SK-N-SH (cell line): ENCODE measurements around the gene CELF5. TPM values are rescaled to one million over a fixed set of nuclear protein-coding genes. Genes with fewer than 3 reads are reported as not detected.

Source experiments
- CTCF ChIA-PET: fragments of 300-600, 350-600 bp; formaldehyde crosslinking; extraction: SDS; loops from one replicate; lab custom pipeline; 2021; lab: Yijun Ruan, JAX
- POLR2A ChIA-PET: fragments of 350-600 bp; sonication (Branson Sonifier 250); formaldehyde crosslinking; extraction: SDS; loops from one replicate; lab custom pipeline; 2020; ENCODE audit warnings: antibody characterized with exemption, inconsistent platforms; lab: Yijun Ruan, JAX
- DNase-seq: peaks from one replicate; pipeline ENCODE4 v3.0.0; 2012
- H2AFZ ChIP-seq: fragments of 200-600 bp; sonication (generic); 2 replicates; pipeline ENCODE4 v1.8.1; 2016; ENCODE audit warnings: antibody characterized with exemption, mild to moderate bottlenecking, low read depth
- H3F3A ChIP-seq: fragments of 200-600 bp; sonication (generic); replicated peaks from 2 replicates; pipeline ENCODE3; 2016; ENCODE audit warnings: antibody characterized with exemption, mild to moderate bottlenecking; ENCODE audit not compliant: insufficient read depth
- H3K27ac ChIP-seq, 2 experiments: fragments of 200-500 bp in 1 of 2; fragments of 200-600 bp in 1 of 2; sonication (Bioruptor generic) in 1 of 2; sonication (generic), shearing (Covaris generic) in 1 of 2; 2 replicates each; pipeline versions ENCODE4 v1.5.1 to v1.6.1; 2014 to 2016; ENCODE audit warnings: low read depth in 2 of 2, inconsistent platforms in 1 of 2, low read length in 1 of 2, mild to moderate bottlenecking in 1 of 2, mixed read lengths in 1 of 2
- H3K27me3 ChIP-seq: fragments of 200-600 bp; sonication (generic), shearing (Covaris generic); 2 replicates; pipeline ENCODE4 v1.6.1; 2016; ENCODE audit warnings: mixed run types; ENCODE audit not compliant: insufficient read depth
- H3K36me3 ChIP-seq, 2 experiments: fragments of 200-500 bp in 1 of 2; fragments of 200-600 bp in 1 of 2; sonication (Bioruptor generic) in 1 of 2; sonication (generic) in 1 of 2; replicated peaks in 1 of 2; 2 replicates each; pipeline versions ENCODE3 to v1.5.1; 2014 to 2016; ENCODE audit warnings: low read length in 1 of 2, mild to moderate bottlenecking in 1 of 2; ENCODE audit not compliant: insufficient read depth in 2 of 2, control insufficient read depth in 1 of 2
- H3K4me1 ChIP-seq, 2 experiments: fragments of 200-500 bp in 1 of 2; fragments of 200-600 bp in 1 of 2; sonication (Bioruptor generic) in 1 of 2; sonication (generic), shearing (Covaris generic) in 1 of 2; 2 replicates each; pipeline versions ENCODE4 v1.5.1 to v1.6.1; 2014 to 2016; ENCODE audit warnings: low read depth in 1 of 2, low read length in 1 of 2, mixed run types in 1 of 2; ENCODE audit not compliant: insufficient read depth in 2 of 2, control insufficient read depth in 1 of 2
- H3K4me2 ChIP-seq: fragments of 200-600 bp; sonication (generic), shearing (Covaris generic); 2 replicates; pipeline ENCODE4 v1.6.1; 2017; ENCODE audit warnings: mixed run types
- H3K4me3 ChIP-seq, 2 experiments: fragments of 200-500 bp in 1 of 2; fragments of 200-600 bp in 1 of 2; sonication (Bioruptor generic) in 1 of 2; sonication (generic), shearing (Covaris generic) in 1 of 2; 2 replicates each; pipeline versions ENCODE4 v1.5.1 to v1.8.1; 2014 to 2016; ENCODE audit warnings: low read depth in 2 of 2, inconsistent platforms in 1 of 2, low read length in 1 of 2, mild to moderate bottlenecking in 1 of 2, mixed read lengths in 1 of 2, moderate library complexity in 1 of 2
- H3K79me2 ChIP-seq: fragments of 200-600 bp; sonication (generic); 2 replicates; pipeline ENCODE4 v1.8.1; 2017; ENCODE audit warnings: mild to moderate bottlenecking; ENCODE audit not compliant: insufficient read depth
- H3K9ac ChIP-seq: fragments of 200-600 bp; sonication (generic); 2 replicates; pipeline ENCODE4 v1.6.1; 2017; ENCODE audit warnings: mixed run types
- H3K9me2 ChIP-seq: fragments of 200-600 bp; sonication (generic); 2 replicates; pipeline ENCODE4 v1.6.1; 2017; ENCODE audit warnings: mixed run types
- H3K9me3 ChIP-seq: fragments of 200-600 bp; sonication (generic); 2 replicates; pipeline ENCODE4 v1.6.1; 2017; ENCODE audit warnings: mixed run types, mild to moderate bottlenecking, moderate library complexity
- H4K20me1 ChIP-seq: fragments of 200-600 bp; sonication (generic); 2 replicates; pipeline ENCODE4 v1.6.1; 2017; ENCODE audit warnings: mild to moderate bottlenecking, mixed run types; ENCODE audit not compliant: insufficient read depth
- ELF1 ChIP-seq: IDR thresholded peaks from 2 replicates; pipeline ENCODE4 v1.4.0; 2012
- EP300 ChIP-seq, 2 experiments: IDR thresholded peaks; 2 replicates each; pipeline versions ENCODE4 v1.4.0 to v1.6.1; 2012; ENCODE audit warnings: borderline replicate concordance in 1 of 2, low read depth in 1 of 2, low read length in 1 of 2
- FOSL2 ChIP-seq: IDR thresholded peaks from 2 replicates; pipeline ENCODE4 v1.4.0; 2012; ENCODE audit warnings: low read depth, mild to moderate bottlenecking, moderate library complexity, borderline replicate concordance
- GABPA ChIP-seq: IDR thresholded peaks from 2 replicates; pipeline ENCODE4 v1.4.0; 2012; ENCODE audit warnings: low read depth, mild to moderate bottlenecking
- GATA2 ChIP-seq: sonication (generic); formaldehyde crosslinking; IDR thresholded peaks from 2 replicates; pipeline ENCODE4 v1.5.0; 2020; ENCODE audit warnings: mild to moderate bottlenecking, missing genetic modification reagents
- JUND ChIP-seq: IDR thresholded peaks from 2 replicates; pipeline ENCODE4 v1.4.0; 2012
- POLR2AphosphoS5 ChIP-seq: IDR thresholded peaks from 2 replicates; pipeline ENCODE4 v1.6.1; 2012; ENCODE audit warnings: low read depth, low read length
- YY1 ChIP-seq: IDR thresholded peaks from 2 replicates; pipeline ENCODE4 v1.4.0; 2012; ENCODE audit warnings: low read depth, mild to moderate bottlenecking
- WGBS: methylation state at CpG from one replicate; pipeline ENCODE4 v1.1.6; 2017; ENCODE audit warnings: low lambda C conversion rate; 5-methylcytosine and 5-hydroxymethylcytosine counted together
- polyA plus RNA-seq, 3 experiments: library from polyadenylated mRNA; depleted of rRNA; stranded (reverse); fragments of >200 nt; gene quantifications; 2 replicates each; pipeline ENCODE4 v1.2.3, GENCODE V29; 2012
- TF ChIP-seq, protein P1 (sequence below): IDR thresholded peaks from 2 replicates; pipeline ENCODE4; 2012
- TF ChIP-seq, protein P2 (sequence below): IDR thresholded peaks from 2 replicates; pipeline ENCODE4 v1.4.0; 2012; ENCODE audit warnings: low read depth, borderline replicate concordance

The CELF5 gene
- polyA plus RNA-seq, 1 of the 3 experiments (the other 2 are of a cell fraction): 0.33 TPM

DNA sequence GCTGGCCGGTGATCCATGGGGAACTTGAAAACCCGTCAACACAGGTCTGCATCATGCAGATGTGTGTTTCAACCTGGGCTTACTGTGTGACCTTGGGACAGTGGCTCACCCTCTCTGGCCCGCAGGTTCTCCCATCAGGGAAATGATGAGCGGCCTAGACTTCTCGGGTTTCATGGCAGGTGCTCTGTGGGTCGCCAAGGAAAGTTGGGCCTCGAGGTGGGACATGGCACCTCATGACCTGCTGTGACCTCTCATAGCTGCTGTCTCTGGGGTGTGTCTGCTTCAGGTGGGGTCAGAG, 91.2 kb downstream of the CELF5 start:
- Histone ChIP-seq H2AFZ (no peak overlapping the region), H3F3A (peaks cover 7% of the 10 kb centered on the region), H3K27me3 (peaks cover 14% of the 10 kb centered on the region; the same call in 1 of the 2 replicates), H3K9ac (no peak overlapping the region), H3K9me2 (no peaks in the 10 kb centered on the region), H3K9me3 (no peaks in the 10 kb centered on the region), H3K4me1 (no peaks in the 10 kb centered on the region), H3K4me3 (no peak overlapping the region), H3K79me2 (no peaks in the 10 kb centered on the region), H3K36me3 (no peaks in the 10 kb centered on the region), H3K27ac (no peak overlapping the region), H3K4me2 (no peak overlapping the region), H4K20me1 (0 out of 2 replicates have a peak, but pooled peaks cover 3% of the 10 kb centered on the region)
- DNase-seq: peak; percentile 22
- CTCF ChIA-PET: interaction anchor here (1.5 kb wide), 1 partner anchor 157 kb away, joined by 7 read pairs; no protein-coding TSS in a partner anchor
- WGBS: 63% methylated on average over 3 of the region's 7 CpGs
- TF ChIP-seq GATA2 (CRISPR knock-in tag) (no peak), ELF1 (no peak), FOSL2 (no peak), POLR2AphosphoS5 (no peak), GABPA (no peak), EP300 (IDR thresholded peaks at IDR 0.05; ENCODE audit: borderline replicate concordance in 1 of 2, low read depth in 1 of 2, low read length in 1 of 2) (no peak), JUND (no peak), YY1 (no peak)
- POLR2A ChIA-PET: no interaction called here

DNA sequence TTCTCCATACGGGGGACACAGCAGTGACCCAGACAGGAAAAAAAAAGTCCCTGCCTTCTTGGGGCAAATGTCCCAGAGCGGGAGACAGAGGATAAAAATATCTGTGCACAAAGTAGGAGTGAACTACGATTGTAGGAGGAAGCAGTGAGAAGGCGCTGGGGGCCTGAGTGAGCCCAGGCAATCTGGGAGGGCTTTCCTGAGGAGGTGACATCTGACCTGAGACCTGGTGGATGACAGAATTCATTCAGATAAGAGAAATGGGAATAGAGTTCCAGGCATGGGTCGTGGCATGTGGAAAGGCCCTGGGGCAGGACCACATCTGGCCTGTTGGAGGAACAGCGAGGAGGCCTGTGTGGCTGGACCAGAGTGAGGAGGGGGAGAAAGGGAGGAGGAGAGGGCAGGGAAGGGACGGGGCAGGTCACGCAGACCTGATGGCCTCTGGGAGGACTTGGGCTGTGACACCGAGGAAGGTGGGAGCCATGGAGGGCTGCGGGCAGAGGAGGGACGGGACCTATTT, 91.7 kb downstream of the CELF5 start:
- H3K4me1 ChIP-seq: no peaks in the 10 kb centered on the region
- ChIA-PET CTCF (interaction anchor here (1.6 to 3.6 kb wide), 3 partner anchors 12 to 156 kb away, joined by 5 to 13 read pairs (median 7); no protein-coding TSS in a partner anchor), POLR2A (no interaction called here)
- peaks cover 20% of the 10 kb centered on the region; the same call in 1 of the 2 replicates for H3K27me3 ChIP-seq
- H4K20me1 ChIP-seq: 0 out of 2 replicates have a peak, but pooled peaks cover 3% of the 10 kb centered on the region
- no peak overlapping the region for H3K9ac ChIP-seq
- TF ChIP-seq, protein P1, sequence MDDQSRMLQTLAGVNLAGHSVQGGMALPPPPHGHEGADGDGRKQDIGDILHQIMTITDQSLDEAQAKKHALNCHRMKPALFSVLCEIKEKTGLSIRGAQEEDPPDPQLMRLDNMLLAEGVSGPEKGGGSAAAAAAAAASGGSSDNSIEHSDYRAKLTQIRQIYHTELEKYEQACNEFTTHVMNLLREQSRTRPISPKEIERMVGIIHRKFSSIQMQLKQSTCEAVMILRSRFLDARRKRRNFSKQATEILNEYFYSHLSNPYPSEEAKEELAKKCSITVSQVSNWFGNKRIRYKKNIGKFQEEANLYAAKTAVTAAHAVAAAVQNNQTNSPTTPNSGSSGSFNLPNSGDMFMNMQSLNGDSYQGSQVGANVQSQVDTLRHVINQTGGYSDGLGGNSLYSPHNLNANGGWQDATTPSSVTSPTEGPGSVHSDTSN: no peak
- TF ChIP-seq, protein P2, sequence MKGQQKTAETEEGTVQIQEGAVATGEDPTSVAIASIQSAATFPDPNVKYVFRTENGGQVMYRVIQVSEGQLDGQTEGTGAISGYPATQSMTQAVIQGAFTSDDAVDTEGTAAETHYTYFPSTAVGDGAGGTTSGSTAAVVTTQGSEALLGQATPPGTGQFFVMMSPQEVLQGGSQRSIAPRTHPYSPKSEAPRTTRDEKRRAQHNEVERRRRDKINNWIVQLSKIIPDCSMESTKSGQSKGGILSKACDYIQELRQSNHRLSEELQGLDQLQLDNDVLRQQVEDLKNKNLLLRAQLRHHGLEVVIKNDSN: no peak
- no peaks in the 10 kb centered on the region for H3K9me2 ChIP-seq
- no peak overlapping the region for H2AFZ ChIP-seq
- no peaks in the 10 kb centered on the region for H3K79me2 ChIP-seq
- peaks cover 7% of the 10 kb centered on the region for H3F3A ChIP-seq
- peak; percentile 28 for DNase-seq
- no peak overlapping the region for H3K4me2 ChIP-seq
- no peaks in the 10 kb centered on the region for H3K36me3 ChIP-seq
- no peak overlapping the region for H3K4me3 ChIP-seq
- H3K9me3 ChIP-seq: no peaks in the 10 kb centered on the region
- H3K27ac ChIP-seq: no peak overlapping the region
- WGBS: 63% methylated on average over 11 of the region's 11 CpGs
